Endodermal cell (in vitro differentiated cells): Measurements from ENCODE around the gene KLF16. TPM values are rescaled to one million over a fixed set of nuclear protein-coding genes. Genes with fewer than 3 reads are reported as not detected.

Experiments
- DNase-seq: peaks from one replicate; pipeline ENCODE4 v3.0.0-alpha.2; 2017
- H3K27ac ChIP-seq: 2 replicates; pipeline ENCODE4 v1.5.1; 2013; ENCODE audit warnings: mild to moderate bottlenecking, low read depth, low read length, moderate library complexity
- H3K27me3 ChIP-seq: 2 replicates; pipeline ENCODE4 v1.6.1; 2013; ENCODE audit warnings: mild to moderate bottlenecking, low read length, moderate library complexity; ENCODE audit not compliant: insufficient read depth, control insufficient read depth, poor library complexity, severe bottlenecking
- H3K36me3 ChIP-seq: 2 replicates; pipeline ENCODE4 v1.7.0; 2013; ENCODE audit warnings: mild to moderate bottlenecking, low read length, moderate library complexity; ENCODE audit not compliant: control insufficient read depth, insufficient read depth
- H3K4me1 ChIP-seq: one replicate; pipeline ENCODE4 v1.7.0; 2013; ENCODE audit warnings: low read length; ENCODE audit not compliant: control insufficient read depth, insufficient read depth
- H3K4me3 ChIP-seq: 2 replicates; pipeline ENCODE4 v1.5.1; 2013; ENCODE audit warnings: mild to moderate bottlenecking, low read length, moderate library complexity
- H3K9ac ChIP-seq: 2 replicates; pipeline ENCODE4 v1.6.1; 2013; ENCODE audit warnings: mild to moderate bottlenecking, low read length, moderate library complexity; ENCODE audit not compliant: poor library complexity, severe bottlenecking; ENCODE audit errors: extremely low read depth
- H3K9me3 ChIP-seq: 2 replicates; pipeline ENCODE4 v1.6.1; 2013; ENCODE audit warnings: mild to moderate bottlenecking, low read length, moderate library complexity; ENCODE audit not compliant: control insufficient read depth
- H3K27ac Mint-ChIP-seq: 2 replicates; pipeline ENCODE4 v1.8.0; 2020; ENCODE audit warnings: mixed read lengths
- H3K27me3 Mint-ChIP-seq: 2 replicates; pipeline ENCODE4 v1.8.0; 2021; ENCODE audit warnings: mild to moderate bottlenecking, mixed read lengths; ENCODE audit not compliant: insufficient read depth
- H3K36me3 Mint-ChIP-seq: 2 replicates; pipeline ENCODE4 v1.8.0; 2020; ENCODE audit warnings: low read depth, mixed read lengths
- H3K4me1 Mint-ChIP-seq: 2 replicates; pipeline ENCODE4 v1.8.0; 2020; ENCODE audit warnings: mixed read lengths
- H3K4me3 Mint-ChIP-seq: 2 replicates; pipeline ENCODE4 v1.8.0; 2020; ENCODE audit warnings: mild to moderate bottlenecking, moderate library complexity, mixed read lengths
- H3K9me3 Mint-ChIP-seq: 2 replicates; pipeline ENCODE4 v1.8.0; 2020; ENCODE audit warnings: mild to moderate bottlenecking, mixed read lengths
- CTCF ChIP-seq: fragments of 200-600 bp; sonication (generic); conservative IDR thresholded peaks from 2 replicates; pipeline ENCODE4 v1.5.0; 2021; ENCODE audit warnings: antibody characterized with exemption, mild to moderate bottlenecking
- WGBS, 2 experiments: methylation state at CpG; one replicate each; pipeline versions ENCODE4 v1.1.5 to v1.1.7; 2013; ENCODE audit warnings: missing lambda C conversion rate in 2 of 2, mixed read lengths in 1 of 2; ENCODE audit not compliant: insufficient coverage in 1 of 2, insufficient read length in 1 of 2; 5-methylcytosine and 5-hydroxymethylcytosine counted together
- total RNA-seq, 2 donors: library from RNA; stranded (reverse); fragmentation: NEBNext Ultra II Directional in 1 of 2; extraction: Animal tissue kit (Norgen Biotek cat#: 25700) in 1 of 2; gene quantifications; 2 replicates in 1 of 2; 3 replicates in 1 of 2; pipeline ENCODE4 v1.2.1, GENCODE V29; 2021

Gene KLF16
- total RNA-seq, 2 donors from 2014 or later = 39.0 to 42.9 TPM

- Mint-ChIP-seq H3K27me3 (no peaks in the 10 kb centered on the region), H3K4me3 (peak overlapping the region; percentile 65), H3K36me3 (peaks cover 18% of the 10 kb centered on the region), H3K27ac (peak overlapping the region; percentile 92), H3K4me1 (peaks cover 4% of the 10 kb centered on the region), H3K9me3 (no peaks in the 10 kb centered on the region)
- no peaks in the 10 kb centered on the region for H3K9me3 ChIP-seq
- H3K27me3 ChIP-seq = no peaks in the 10 kb centered on the region
- TF ChIP-seq CTCF = no peak
- no peak for DNase-seq
- H3K4me1 ChIP-seq = no peaks in the 10 kb centered on the region
- peak overlapping the region; percentile 85 for H3K4me3 ChIP-seq
- WGBS, 2 experiments = 89 to 94% methylated on average over 12 to 15 of the region's 15 CpGs
- H3K9ac ChIP-seq = peak overlapping the region; percentile 81
- no peak overlapping the region for H3K27ac ChIP-seq
- H3K36me3 ChIP-seq = no peaks in the 10 kb centered on the region
Measured at GRCh38 chr19:1905863-1906375, 42.5 kb upstream of the KLF16 start.

- DNase-seq = peak; percentile 99
- H3K4me1 Mint-ChIP-seq = peaks cover 4% of the 10 kb centered on the region
- H3K27ac Mint-ChIP-seq = peak within 1 kb of the TSS; percentile 92
- no peaks in the 10 kb centered on the region for H3K9me3 ChIP-seq
- no peaks in the 10 kb centered on the region for H3K4me1 ChIP-seq
- H3K27me3 Mint-ChIP-seq = no peaks in the 10 kb centered on the region
- peak within 1 kb of the TSS; percentile 65 for H3K4me3 Mint-ChIP-seq
- no peak for TF ChIP-seq CTCF
- 2% methylated on average over 36 to 92 of the region's 92 CpGs for WGBS, 2 experiments
- no peaks in the 10 kb centered on the region for H3K36me3 ChIP-seq
- H3K27me3 ChIP-seq = no peaks in the 10 kb centered on the region
- no peaks in the 10 kb centered on the region for H3K9me3 Mint-ChIP-seq
- H3K27ac ChIP-seq = peak within 1 kb of the TSS; percentile 88
- H3K36me3 Mint-ChIP-seq = peaks cover 17% of the 10 kb centered on the region
- peak within 1 kb of the TSS; percentile 81 for H3K9ac ChIP-seq
- peak within 1 kb of the TSS; percentile 85 for H3K4me3 ChIP-seq
Measured at GRCh38 chr19:1905110-1905862, 41.9 kb upstream of the KLF16 start, which contains the start of the genes ADAT3 and SCAMP4. Gene ADAT3, plus strand, starts transcription at chr19:1905399. Its CDS starts 6,649 bp downstream, at chr19:1912048. Gene SCAMP4, plus strand, starts transcription at chr19:1905399. Its CDS starts 9,621 bp downstream, at chr19:1915020.

- Histone ChIP-seq H3K27ac (no peak overlapping the region), H3K27me3 (no peaks in the 10 kb centered on the region), H3K9me3 (no peaks in the 10 kb centered on the region), H3K9ac (no peak overlapping the region), H3K4me3 (peak overlapping the region; percentile 35), H3K36me3 (no peaks in the 10 kb centered on the region), H3K4me1 (no peaks in the 10 kb centered on the region)
- H3K4me3 Mint-ChIP-seq = peak overlapping the region; percentile 65
- no peak for TF ChIP-seq CTCF
- no peaks in the 10 kb centered on the region for H3K9me3 Mint-ChIP-seq
- 60% methylated on average over 3 to 8 of the region's 8 CpGs for WGBS, 2 experiments
- H3K4me1 Mint-ChIP-seq = peaks cover 4% of the 10 kb centered on the region
- H3K27me3 Mint-ChIP-seq = no peaks in the 10 kb centered on the region
- peaks cover 12% of the 10 kb centered on the region for H3K36me3 Mint-ChIP-seq
- no peak for DNase-seq
- peak overlapping the region; percentile 86 for H3K27ac Mint-ChIP-seq
Measured at GRCh38 chr19:1904860-1905109, 41.4 kb upstream of the KLF16 start.
